ENCODE measurements around the gene EHMT1. TPM values are rescaled to one million over a fixed set of nuclear protein-coding genes. Genes with fewer than 3 reads are reported as not detected.
A peak's percentile ranks its signal among the peaks of the same experiment; 100 is the strongest.

EHMT1 gene
- total RNA-seq, 1 donor from 2014 or later = 163 TPM

GRCh38 chr9:137741330-137741729 is 122.5 kb downstream of the EHMT1 start:
- H3K36me3 Mint-ChIP-seq (ENCODE audit: low read depth) = peaks cover 18% of the 10 kb centered on the region
- H3K4me3 Mint-ChIP-seq = no peak overlapping the region
- no peaks in the 10 kb centered on the region for H3K4me1 Mint-ChIP-seq

GRCh38 chr9:137742698-137743097 is 123.9 kb downstream of the EHMT1 start:
- no peak overlapping the region for H3K27ac Mint-ChIP-seq (ENCODE audit: unreplicated experiment)
- DNase-seq (ENCODE audit: low read depth, low spot score) = no peak
- no peak for TF ChIP-seq CTCF (conservative IDR thresholded peaks at IDR 0.05)
- H3K4me3 Mint-ChIP-seq = no peak overlapping the region
- peaks cover 17% of the 10 kb centered on the region for H3K36me3 Mint-ChIP-seq (ENCODE audit: low read depth)
- H3K9me3 Mint-ChIP-seq = no peaks in the 10 kb centered on the region
- no peaks in the 10 kb centered on the region for H3K4me1 Mint-ChIP-seq
- H3K27me3 Mint-ChIP-seq (ENCODE audit: low read depth) = no peaks in the 10 kb centered on the region

More at GRCh38 chr9:137741330-137741729, 122.5 kb downstream of the EHMT1 start:
- DNase-seq (ENCODE audit: low read depth, low spot score) = no peak
- no peak for TF ChIP-seq CTCF (conservative IDR thresholded peaks at IDR 0.05)
- Mint-ChIP-seq H3K9me3 (no peaks in the 10 kb centered on the region), H3K27me3 (ENCODE audit: low read depth) (no peaks in the 10 kb centered on the region), H3K27ac (ENCODE audit: unreplicated experiment) (no peak overlapping the region)

- no peak for TF ChIP-seq CTCF (conservative IDR thresholded peaks at IDR 0.05)
- Mint-ChIP-seq H3K4me3 (no peak overlapping the region), H3K27me3 (ENCODE audit: low read depth) (no peaks in the 10 kb centered on the region), H3K27ac (ENCODE audit: unreplicated experiment) (no peak overlapping the region), H3K4me1 (peaks cover 4% of the 10 kb centered on the region), H3K9me3 (no peaks in the 10 kb centered on the region), H3K36me3 (ENCODE audit: low read depth) (peaks cover 12% of the 10 kb centered on the region)
- DNase-seq (ENCODE audit: low read depth, low spot score) = no peak
Observed at GRCh38 chr9:137743695-137744094, 124.9 kb downstream of the EHMT1 start.

GRCh38 chr9:137744632-137745183 is 125.9 kb downstream of the EHMT1 start:
- peaks cover 10% of the 10 kb centered on the region for H3K36me3 Mint-ChIP-seq (ENCODE audit: low read depth)
- TF ChIP-seq CTCF (conservative IDR thresholded peaks at IDR 0.05) = no peak
- peaks cover 13% of the 10 kb centered on the region for H3K4me1 Mint-ChIP-seq
- no peaks in the 10 kb centered on the region for H3K27me3 Mint-ChIP-seq (ENCODE audit: low read depth)
- H3K9me3 Mint-ChIP-seq = no peaks in the 10 kb centered on the region
- DNase-seq (ENCODE audit: low read depth, low spot score) = no peak
- no peak overlapping the region for H3K4me3 Mint-ChIP-seq
- no peak overlapping the region for H3K27ac Mint-ChIP-seq (ENCODE audit: unreplicated experiment)

GRCh38 chr9:137745541-137745991 is 126.8 kb downstream of the EHMT1 start:
- H3K27ac Mint-ChIP-seq (ENCODE audit: unreplicated experiment) = peak overlapping the region; percentile 88
- no peak for DNase-seq (ENCODE audit: low read depth, low spot score)
- peaks cover 21% of the 10 kb centered on the region for H3K4me1 Mint-ChIP-seq
- H3K4me3 Mint-ChIP-seq = no peak overlapping the region
- H3K9me3 Mint-ChIP-seq = no peaks in the 10 kb centered on the region
- H3K27me3 Mint-ChIP-seq (ENCODE audit: low read depth) = no peaks in the 10 kb centered on the region
- TF ChIP-seq CTCF (conservative IDR thresholded peaks at IDR 0.05) = no peak
- peaks cover 12% of the 10 kb centered on the region for H3K36me3 Mint-ChIP-seq (ENCODE audit: low read depth)

Measured in neural crest cell (in vitro differentiated cells).